CD4-positive, alpha-beta T cell treated with Interleukin-12 subunit alpha and Interleukin-12 subunit beta, for 1 hour (primary cell): Measurements from ENCODE around the gene OPALIN.
A peak's percentile ranks its signal among the peaks of the same experiment; 100 is the strongest.

Experiments used
- DNase-seq: peaks from one replicate; pipeline ENCODE4 v3.0.0-alpha.2; 2020

OPALIN gene

GRCh38 chr10:96358851-96359540, at the start of gene OPALIN:
Gene OPALIN (minus strand): TSS chr10:96359002. CDS start chr10:96358896, 106 bp downstream.
- DNase-seq, result no peak

DNA sequence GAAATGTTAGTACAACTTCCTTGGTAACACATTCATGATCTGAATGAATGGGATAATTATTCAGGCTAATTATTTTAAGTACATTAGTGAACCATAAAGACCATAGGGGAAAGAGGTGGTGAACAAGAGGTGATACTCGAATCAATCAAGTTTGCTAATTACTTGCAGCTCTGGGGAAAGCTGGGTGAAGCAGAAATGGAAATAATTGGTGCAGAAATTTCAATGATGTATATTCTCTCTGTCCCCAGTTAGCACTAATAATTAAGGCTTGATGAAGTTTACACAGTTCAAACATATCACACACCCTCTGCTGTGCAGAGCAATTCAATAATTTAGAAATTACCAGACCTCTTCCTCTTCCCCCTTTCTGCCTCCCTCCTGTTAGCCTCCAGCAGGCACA, 49.4 kb upstream of the OPALIN start:
- no peak for DNase-seq

DNA sequence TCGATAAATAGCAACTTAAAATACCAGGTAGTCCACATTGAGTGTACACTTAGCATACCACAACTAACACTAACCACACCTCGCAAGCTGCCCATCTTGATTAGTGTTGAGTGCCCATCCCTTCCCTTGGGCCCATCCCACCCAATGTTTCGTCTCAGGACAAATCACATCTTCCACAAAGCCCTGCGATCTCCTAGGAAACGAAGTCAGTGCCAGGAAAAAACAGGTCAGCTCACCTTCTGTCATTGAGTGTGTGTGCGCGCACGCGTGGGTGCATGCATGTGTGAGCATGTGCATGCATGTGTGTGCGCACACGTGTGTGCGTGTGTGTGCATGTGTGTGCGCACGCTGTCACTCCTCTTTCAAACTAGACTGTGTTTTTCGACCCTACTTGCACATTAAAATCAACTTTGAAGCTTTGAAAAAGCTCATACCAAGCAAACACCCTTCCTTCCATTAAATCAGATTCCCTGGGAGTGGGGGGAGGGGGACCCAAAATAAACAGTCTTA, 48.8 kb upstream of the OPALIN start:
- DNase-seq, result no peak

GRCh38 chr10:96406091-96406490, 47.3 kb upstream of the OPALIN start:
- no peak for DNase-seq

GRCh38 chr10:96402417-96403305, 43.9 kb upstream of the OPALIN start:
- no peak for DNase-seq

- no peak for DNase-seq
Measured at GRCh38 chr10:96401036-96401435, 42.2 kb upstream of the OPALIN start.

DNA sequence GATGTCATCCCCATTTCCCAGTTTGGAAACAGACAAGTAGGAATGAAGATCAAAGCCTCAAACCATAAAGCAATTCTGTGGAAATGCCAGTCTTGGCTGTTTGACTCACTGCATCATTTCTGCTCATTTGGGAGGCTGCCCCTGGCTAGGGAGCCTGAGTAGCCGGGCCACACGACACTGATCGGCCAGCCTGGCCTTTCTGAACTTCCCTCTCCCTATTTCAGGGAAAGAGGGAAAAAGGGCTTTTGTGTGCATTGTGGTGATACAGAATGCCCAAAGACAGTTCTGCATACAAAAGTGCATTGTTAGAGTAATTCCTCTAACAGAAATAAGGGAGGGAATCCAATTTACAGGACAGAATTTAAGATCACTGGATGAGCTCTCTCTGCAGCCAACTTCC, 41.7 kb upstream of the OPALIN start:
- DNase-seq, result no peak

GRCh38 chr10:96397902-96398301, 39.1 kb upstream of the OPALIN start:
- DNase-seq, result no peak

GRCh38 chr10:96395931-96396877, 37.4 kb upstream of the OPALIN start:
- peak; percentile 55 for DNase-seq

GRCh38 chr10:96390460-96390864, 31.7 kb upstream of the OPALIN start:
- DNase-seq, result no peak

- no peak for DNase-seq
Measured at GRCh38 chr10:96389785-96390184, 31.0 kb upstream of the OPALIN start.

- DNase-seq, result no peak
Measured at GRCh38 chr10:96387601-96388000, 28.8 kb upstream of the OPALIN start.

- DNase-seq, result no peak
Measured at GRCh38 chr10:96387161-96387560, 28.4 kb upstream of the OPALIN start.

GRCh38 chr10:96384506-96384905, 25.7 kb upstream of the OPALIN start:
- DNase-seq, result no peak

DNA sequence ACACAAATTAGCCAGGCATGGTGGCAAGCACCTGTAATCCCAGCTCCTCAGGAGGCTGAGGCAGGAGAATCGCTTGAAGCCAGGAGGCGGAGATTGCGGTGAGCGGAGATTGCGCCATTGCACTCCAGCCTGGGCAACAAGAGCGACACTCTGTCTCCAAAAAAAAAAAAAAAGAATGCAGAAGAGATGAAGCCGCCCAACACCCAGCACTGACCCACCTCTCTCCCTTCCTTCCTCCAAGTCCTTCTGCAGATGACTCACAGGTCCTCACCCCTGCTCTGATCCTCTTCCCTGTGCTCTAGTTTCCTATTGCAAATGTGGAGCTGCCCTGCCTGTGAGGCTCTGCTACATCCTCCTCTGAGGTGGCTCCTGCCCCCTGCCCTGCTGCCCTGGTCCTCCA, 22.0 kb upstream of the OPALIN start:
- DNase-seq, result no peak

DNA sequence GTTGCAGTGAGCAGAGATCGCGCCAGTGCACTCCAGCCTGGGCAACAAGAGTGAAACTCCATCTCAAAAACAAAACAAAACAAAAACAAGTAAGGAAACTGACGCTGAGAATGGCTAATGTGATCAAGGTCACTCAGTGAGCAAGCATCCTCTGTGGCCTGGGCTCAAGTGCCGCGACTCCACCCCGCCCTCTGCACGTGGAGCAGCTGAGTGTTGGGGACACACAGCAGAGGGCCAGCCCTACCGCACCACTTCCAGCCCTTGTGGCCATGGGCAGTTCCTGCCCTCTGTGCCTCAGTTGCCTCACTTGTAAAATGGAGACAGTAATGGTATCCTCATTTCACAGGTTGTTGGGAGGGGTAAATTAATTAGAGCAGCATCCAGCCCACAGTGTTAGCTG, 21.0 kb upstream of the OPALIN start:
- DNase-seq, result no peak

DNA sequence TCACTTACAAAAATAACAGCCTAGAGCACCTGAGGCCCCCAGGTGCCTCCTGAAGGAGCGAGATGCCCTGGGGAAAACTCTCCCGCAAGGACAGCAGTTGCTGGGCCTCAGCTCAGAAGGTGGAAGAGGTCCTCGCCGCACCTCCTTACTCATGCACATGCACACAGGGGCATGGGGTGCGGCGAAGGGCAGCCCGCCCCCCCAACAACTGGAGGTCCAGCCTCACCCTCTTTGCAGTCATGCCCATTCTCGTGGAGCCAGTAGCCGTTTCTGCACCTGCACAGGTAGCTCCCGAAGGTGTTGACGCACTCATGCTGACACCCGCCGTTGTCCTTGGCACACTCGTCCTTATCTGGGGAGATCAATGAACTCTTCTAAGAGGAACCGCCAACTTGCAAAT, 19.9 kb upstream of the OPALIN start:
- DNase-seq, result no peak

DNA sequence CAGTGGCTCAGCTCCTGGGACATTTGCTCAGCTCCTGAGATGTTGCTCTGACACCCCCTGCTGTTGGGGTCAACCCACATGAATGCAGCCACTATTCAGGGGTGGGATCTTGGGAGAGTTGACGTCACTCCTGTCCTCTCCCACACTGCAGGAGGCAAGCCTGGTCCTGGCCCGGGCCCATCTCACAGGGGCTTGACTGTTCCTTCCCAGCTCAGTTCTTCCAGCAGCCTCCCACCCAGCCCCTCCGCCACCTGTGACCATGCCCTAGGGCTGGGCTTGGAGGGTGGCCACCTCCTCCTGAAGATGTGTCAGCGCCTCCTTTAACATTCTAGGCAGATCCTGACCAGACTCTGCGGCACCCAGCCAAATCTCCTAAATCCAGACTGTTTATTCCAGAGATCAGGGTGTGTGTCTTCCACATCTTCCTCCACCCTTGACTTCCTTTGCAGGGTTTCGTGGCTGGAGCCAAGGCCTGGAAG, 19.1 kb upstream of the OPALIN start:
- no peak for DNase-seq

- no peak for DNase-seq
Measured at GRCh38 chr10:96376483-96376882, 17.7 kb upstream of the OPALIN start.

DNA sequence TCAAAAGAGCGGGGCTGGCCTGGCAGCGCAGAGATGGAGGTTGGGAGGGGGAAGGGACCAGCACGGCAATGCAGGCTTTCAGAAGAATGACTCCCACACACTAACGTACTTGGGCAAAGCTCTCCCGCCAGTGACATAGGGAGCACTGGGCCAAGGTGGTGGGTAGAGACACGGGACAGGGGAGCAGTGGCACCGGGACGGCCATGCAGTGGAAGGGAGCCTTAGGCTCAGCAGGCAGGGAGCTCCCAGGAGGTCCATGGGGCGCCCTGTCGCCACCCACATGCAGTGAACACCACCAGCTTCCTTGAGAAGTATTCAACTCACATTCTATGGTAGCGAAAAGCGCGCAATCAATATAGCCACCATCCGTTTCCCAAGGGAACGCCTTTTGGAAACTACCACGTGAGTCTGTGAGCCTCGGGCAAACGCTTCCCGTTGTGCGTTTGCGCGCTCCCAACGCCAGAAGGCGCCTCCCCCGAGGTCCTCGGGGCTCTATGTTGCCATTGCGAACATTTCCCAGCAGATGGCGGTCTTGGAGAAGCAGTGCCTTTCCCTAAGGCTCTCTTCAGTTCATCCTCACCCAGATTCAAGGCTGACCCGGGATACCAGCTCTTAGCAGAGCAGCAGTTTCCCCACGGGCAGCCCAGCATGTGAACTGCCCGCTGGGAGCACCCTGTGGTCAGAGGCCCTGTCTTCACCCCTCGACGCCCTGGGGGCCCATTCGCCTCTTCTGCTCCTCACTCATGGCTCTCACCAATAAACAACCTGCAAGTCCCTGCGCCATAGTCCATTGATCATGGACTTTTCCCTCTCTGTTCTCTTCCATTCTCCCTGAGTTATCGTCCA, 16.4 kb upstream of the OPALIN start:
- DNase-seq, result peak; percentile 63

DNA sequence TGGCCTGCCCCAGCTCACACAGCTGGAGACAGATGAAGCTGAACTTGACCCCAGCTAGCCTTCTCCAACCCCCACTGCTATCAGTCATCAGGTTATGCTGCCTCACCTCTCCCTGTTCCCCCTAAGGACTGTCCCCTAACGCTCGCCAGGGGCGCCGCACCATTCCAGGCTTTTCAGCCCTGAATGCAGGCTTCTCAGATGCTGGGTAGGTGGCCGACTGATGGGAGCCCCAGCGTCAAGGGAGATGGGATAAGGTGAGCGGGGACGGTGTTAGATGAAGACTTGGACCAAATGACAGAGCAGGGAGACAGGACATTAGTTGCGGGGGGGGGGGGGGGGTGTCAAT, 15.8 kb upstream of the OPALIN start:
- DNase-seq, result no peak

DNA sequence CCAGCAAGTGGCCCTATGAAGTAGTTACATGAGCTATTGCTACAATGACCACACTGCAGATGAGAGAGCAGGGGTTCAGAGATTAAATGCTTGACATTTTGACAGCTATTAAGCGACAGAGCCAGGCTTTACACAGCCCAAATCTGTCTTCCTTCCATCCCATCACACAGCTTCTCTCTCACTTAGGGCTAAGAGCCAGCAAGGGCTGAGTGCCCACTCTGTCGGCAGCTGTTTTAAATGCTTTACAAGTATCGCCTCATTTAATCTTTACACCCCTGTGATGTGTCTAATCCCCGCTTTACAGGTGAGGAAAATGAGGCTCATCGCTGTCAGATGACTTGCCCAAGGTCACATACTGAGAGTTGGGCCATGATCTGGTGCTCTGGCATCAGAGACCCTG, 15.2 kb upstream of the OPALIN start:
- DNase-seq, result no peak
